Central memory CD4-positive, alpha-beta T cell (primary cell): ENCODE results near the gene MICALL1.

Source experiments
- DNase-seq: peaks from one replicate; pipeline ENCODE4 v3.0.0; 2022
- total RNA-seq, 3 experiments: gene quantifications; one replicate each; lab custom pipeline; 2026; lab: John Stamatoyannopoulos, UW

MICALL1 gene, protein sequence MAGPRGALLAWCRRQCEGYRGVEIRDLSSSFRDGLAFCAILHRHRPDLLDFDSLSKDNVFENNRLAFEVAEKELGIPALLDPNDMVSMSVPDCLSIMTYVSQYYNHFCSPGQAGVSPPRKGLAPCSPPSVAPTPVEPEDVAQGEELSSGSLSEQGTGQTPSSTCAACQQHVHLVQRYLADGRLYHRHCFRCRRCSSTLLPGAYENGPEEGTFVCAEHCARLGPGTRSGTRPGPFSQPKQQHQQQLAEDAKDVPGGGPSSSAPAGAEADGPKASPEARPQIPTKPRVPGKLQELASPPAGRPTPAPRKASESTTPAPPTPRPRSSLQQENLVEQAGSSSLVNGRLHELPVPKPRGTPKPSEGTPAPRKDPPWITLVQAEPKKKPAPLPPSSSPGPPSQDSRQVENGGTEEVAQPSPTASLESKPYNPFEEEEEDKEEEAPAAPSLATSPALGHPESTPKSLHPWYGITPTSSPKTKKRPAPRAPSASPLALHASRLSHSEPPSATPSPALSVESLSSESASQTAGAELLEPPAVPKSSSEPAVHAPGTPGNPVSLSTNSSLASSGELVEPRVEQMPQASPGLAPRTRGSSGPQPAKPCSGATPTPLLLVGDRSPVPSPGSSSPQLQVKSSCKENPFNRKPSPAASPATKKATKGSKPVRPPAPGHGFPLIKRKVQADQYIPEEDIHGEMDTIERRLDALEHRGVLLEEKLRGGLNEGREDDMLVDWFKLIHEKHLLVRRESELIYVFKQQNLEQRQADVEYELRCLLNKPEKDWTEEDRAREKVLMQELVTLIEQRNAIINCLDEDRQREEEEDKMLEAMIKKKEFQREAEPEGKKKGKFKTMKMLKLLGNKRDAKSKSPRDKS
- total RNA-seq = 25.1 to 53.7 (median 35.5) reads per million in 3 experiments

- peak; percentile 63 for DNase-seq
Observed at GRCh38 chr22:37905534-37906363, at the start of gene MICALL1. Gene MICALL1, plus strand, starts transcription at chr22:37906297. Its CDS starts 126 bp downstream, at chr22:37906423.

DNA sequence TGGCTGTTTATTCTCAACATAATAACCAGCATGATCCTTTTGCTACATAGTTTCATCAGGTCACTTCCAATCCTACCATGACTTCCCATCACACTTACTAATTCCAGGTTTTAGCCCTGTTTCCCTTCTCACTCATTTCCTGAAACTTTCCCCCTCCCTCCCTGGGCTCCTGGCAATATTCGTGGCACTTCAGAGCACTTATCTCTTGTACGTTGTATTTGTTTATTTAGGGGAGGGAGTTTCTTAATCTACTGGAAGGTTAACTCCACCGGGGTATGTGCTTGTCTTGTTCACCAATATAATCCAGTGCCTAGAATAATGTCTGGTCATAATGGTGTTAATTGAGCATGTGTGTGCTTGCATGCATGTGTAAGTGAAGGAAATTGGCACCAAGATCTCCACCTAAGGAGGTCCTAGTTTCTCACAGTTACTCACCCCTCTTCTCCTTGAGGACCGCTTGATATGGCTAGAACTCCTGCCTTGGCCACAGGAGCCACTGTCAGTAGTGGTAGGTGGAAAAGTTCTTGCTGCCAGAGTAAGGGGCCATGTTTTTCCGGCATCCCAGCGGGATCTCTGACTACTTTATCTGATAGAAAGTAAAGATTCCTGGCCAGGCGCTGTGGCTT is 45.2 kb upstream of the MICALL1 start:
- DNase-seq = no peak

- no peak for DNase-seq
Observed at GRCh38 chr22:37862570-37863325, 43.3 kb upstream of the MICALL1 start.

DNA sequence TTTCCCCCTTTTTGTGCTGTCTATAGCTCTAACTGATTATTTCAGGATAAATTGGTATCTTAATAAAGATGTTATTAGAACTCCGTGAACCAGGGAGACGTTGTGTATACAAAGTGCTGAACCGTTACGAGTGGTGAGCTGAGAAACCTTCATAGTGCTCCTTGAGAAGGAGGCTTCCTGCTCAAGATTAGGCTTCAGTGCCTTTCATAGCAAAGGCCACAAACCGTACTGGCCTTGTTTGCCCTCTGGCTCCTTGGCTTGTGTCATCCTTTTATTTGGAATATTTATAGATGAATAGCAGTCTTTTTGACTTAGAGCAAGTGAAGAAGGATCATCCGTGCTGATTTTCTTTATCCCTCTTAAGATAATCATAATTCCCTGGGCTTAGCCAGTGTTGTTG is 40.6 kb upstream of the MICALL1 start:
- no peak for DNase-seq

- no peak for DNase-seq
Observed at GRCh38 chr22:37870273-37870672, 35.8 kb upstream of the MICALL1 start.

GRCh38 chr22:37880668-37881440 is 25.2 kb upstream of the MICALL1 start:
- DNase-seq = no peak

- no peak for DNase-seq
Observed at GRCh38 chr22:37884420-37884819, 21.7 kb upstream of the MICALL1 start.

DNA sequence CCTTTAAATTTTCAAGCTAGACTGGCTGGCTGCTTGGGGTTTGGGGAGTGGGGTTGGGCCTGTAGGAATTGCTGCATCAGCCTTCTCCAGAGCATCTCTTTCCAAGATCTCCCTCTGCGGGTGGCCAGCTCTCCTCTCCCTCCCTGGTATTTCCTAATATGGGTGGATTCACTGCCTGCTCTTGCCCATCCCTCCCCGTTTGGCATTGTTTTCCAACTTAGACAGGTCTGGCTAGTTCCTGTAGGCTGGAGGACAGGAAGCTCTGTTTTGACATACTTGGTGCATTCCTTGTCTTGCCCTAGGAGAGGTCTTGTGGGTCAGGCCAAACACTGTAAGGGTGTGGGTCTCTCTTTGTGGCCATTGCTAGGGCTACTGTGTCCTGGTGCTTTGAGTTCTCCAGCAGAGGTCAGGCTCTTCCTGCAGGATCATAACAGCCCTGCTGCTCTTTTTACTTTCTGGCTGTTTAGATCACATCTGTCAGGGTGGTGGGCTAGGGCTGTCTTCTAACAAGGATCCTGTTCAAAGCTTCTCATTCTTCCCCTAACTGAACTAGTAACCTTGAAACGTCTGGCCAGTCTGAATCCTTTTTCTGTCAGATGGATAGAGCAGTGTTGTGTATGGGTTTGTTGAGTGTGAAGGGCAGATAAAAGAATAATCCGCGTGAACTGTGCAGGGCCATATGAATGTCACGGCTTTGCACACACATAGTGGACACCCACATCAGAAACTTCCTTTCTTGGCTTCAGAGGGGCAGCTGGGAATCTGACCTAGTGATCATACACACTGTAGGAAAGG is 18.3 kb upstream of the MICALL1 start:
- no peak for DNase-seq

GRCh38 chr22:37891926-37892325 is 14.2 kb upstream of the MICALL1 start:
- no peak for DNase-seq

- DNase-seq = no peak
Observed at GRCh38 chr22:37892566-37893335, 13.3 kb upstream of the MICALL1 start.

GRCh38 chr22:37893583-37893983 is 12.5 kb upstream of the MICALL1 start:
- no peak for DNase-seq

GRCh38 chr22:37894939-37895670 is 11.0 kb upstream of the MICALL1 start:
- DNase-seq = no peak

DNA sequence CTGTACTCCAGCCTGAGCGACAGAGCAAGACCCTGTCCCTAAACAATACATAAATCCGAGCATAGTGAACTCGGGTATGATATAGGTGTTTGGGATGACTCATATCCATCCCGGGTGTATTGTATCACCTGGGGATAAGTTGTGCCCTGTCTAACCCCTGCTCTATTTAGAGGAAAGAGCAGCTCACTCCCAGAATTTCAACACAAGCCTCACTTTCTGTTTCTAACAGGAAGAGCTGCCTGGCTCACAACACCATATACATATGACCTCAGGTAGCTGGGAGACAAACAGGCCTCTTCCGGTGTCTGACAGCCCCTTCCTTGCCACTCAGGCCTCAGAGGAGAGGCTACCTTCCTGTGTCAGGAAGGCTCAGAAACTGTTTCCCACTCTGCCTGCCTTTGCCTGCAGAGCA is 9.9 kb upstream of the MICALL1 start:
- DNase-seq = peak; percentile 51

- DNase-seq = no peak
Observed at GRCh38 chr22:37896939-37897338, 9.2 kb upstream of the MICALL1 start.

DNA sequence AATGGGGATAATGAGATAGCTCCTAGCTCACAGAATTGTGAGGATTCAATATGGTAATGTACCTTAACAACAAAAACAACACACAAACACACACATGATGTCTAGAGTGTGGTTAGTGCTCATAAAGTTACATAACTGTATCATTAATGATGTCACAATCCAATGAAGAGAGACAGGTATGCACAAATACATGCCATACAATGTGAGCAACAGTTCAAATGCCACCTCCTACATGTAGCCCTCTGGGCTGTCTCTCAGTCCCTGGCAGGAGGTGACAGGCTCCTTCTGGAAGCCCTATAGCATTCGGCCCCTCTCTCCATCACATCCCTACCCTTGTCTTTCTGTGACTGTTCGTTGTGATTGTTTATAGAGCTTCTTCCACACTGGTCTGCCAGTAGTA is 8.3 kb upstream of the MICALL1 start:
- DNase-seq = no peak

- no peak for DNase-seq
Observed at GRCh38 chr22:37898441-37899181, 7.5 kb upstream of the MICALL1 start.
